HG02870 (cell line): ENCODE results near the gene BACH2.
"Not testable (repeated sequence)": the region's sequence is repeated elsewhere in the genome, so short reads cannot be mapped to it uniquely, and the experiment has no call there.

Source experiments
- ATAC-seq: cut with Tn5 transposase; IDR thresholded peaks from one replicate; pipeline ENCODE4 v1.9.1; 2021; ENCODE audit warnings: mild to moderate bottlenecking, moderate library complexity; ENCODE audit not compliant: unreplicated experiment

The BACH2 gene

GRCh38 chr6:90166155-90166924 lies 130.3 kb downstream of the BACH2 start:
- ATAC-seq: not testable (repeated sequence)

GRCh38 chr6:90162648-90163387 lies 133.8 kb downstream of the BACH2 start:
- ATAC-seq: no peak

GRCh38 chr6:90160013-90160412 lies 136.6 kb downstream of the BACH2 start:
- ATAC-seq: no peak

- no peak for ATAC-seq
Observed at GRCh38 chr6:90159452-90159851, 137.2 kb downstream of the BACH2 start.

GRCh38 chr6:90158936-90159335 lies 137.7 kb downstream of the BACH2 start:
- ATAC-seq: no peak

GRCh38 chr6:90157441-90157840 lies 139.2 kb downstream of the BACH2 start:
- ATAC-seq: no peak

- ATAC-seq: no peak
Observed at GRCh38 chr6:90156861-90157260, 139.8 kb downstream of the BACH2 start.

GRCh38 chr6:90154755-90155470 lies 141.7 kb downstream of the BACH2 start:
- no peak for ATAC-seq

- ATAC-seq: no peak
Observed at GRCh38 chr6:90151576-90152422, 144.8 kb downstream of the BACH2 start.

GRCh38 chr6:90149280-90149679 lies 147.4 kb downstream of the BACH2 start:
- ATAC-seq: no peak

GRCh38 chr6:90148867-90149266 lies 147.8 kb downstream of the BACH2 start:
- no peak for ATAC-seq

- ATAC-seq: no peak
Observed at GRCh38 chr6:90146921-90147649, 149.6 kb downstream of the BACH2 start.

GRCh38 chr6:90146024-90146423 lies 150.6 kb downstream of the BACH2 start:
- ATAC-seq: no peak

- ATAC-seq: no peak
Observed at GRCh38 chr6:90144928-90145555, 151.6 kb downstream of the BACH2 start.

- peak; percentile 90 for ATAC-seq
Observed at GRCh38 chr6:90144396-90144795, 152.2 kb downstream of the BACH2 start.

GRCh38 chr6:90140683-90141082 lies 156.0 kb downstream of the BACH2 start:
- no peak for ATAC-seq

GRCh38 chr6:90139272-90139817 lies 157.3 kb downstream of the BACH2 start:
- no peak for ATAC-seq

GRCh38 chr6:90136837-90137568 lies 159.6 kb downstream of the BACH2 start:
- ATAC-seq: no peak

- no peak for ATAC-seq
Observed at GRCh38 chr6:90136176-90136575, 160.5 kb downstream of the BACH2 start.
